H1 (cell line): Measurements from ENCODE around the gene GABRD. TPM values are rescaled to one million over a fixed set of nuclear protein-coding genes. Genes with fewer than 3 reads are reported as not detected.

Experiments used
- CTCF ChIA-PET: fragments of 300-600 bp; sonication (Branson Sonifier 250); formaldehyde crosslinking; loops from one replicate; lab custom pipeline; 2021; ENCODE audit not compliant: partially characterized antibody; lab: Charles Lee
- POLR2A ChIA-PET: fragments of 300-600 bp; sonication (Branson Sonifier 250); formaldehyde crosslinking; loops from one replicate; lab custom pipeline; 2021; ENCODE audit warnings: inconsistent platforms; ENCODE audit not compliant: partially characterized antibody; lab: Charles Lee
- DNase-seq, 2 experiments: peaks; one replicate each; pipeline versions ENCODE4 v3.0.0 to v3.0.0-alpha.2; 2010 to 2022; ENCODE audit warnings: low spot score in 2 of 2, low read depth in 1 of 2, mixed read lengths in 1 of 2
- FAIRE-seq: peaks from 2 replicates; lab custom pipeline; 2011; peaks lifted over from hg19 to GRCh38; lab: Jason Lieb, UNC
- H2AFZ ChIP-seq: 2 replicates; pipeline ENCODE4 v1.8.1; 2012; ENCODE audit warnings: low read length, inconsistent platforms
- H2AK5ac ChIP-seq: 2 replicates; pipeline ENCODE4 v1.6.1; 2013; ENCODE audit warnings: low read depth, low read length
- H2BK120ac ChIP-seq: replicated peaks from 2 replicates; pipeline ENCODE3; 2013; ENCODE audit warnings: low read depth, low read length, inconsistent platforms
- H2BK12ac ChIP-seq: 2 replicates; pipeline ENCODE4 v1.6.1; 2013; ENCODE audit warnings: low read depth, low read length
- H2BK15ac ChIP-seq: 2 replicates; pipeline ENCODE4 v1.6.1; 2013; ENCODE audit warnings: low read length
- H2BK20ac ChIP-seq: 2 replicates; pipeline ENCODE4 v1.6.1; 2013; ENCODE audit warnings: low read length
- H2BK5ac ChIP-seq: 2 replicates; pipeline ENCODE4 v1.6.1; 2013; ENCODE audit warnings: low read depth, low read length
- H3K14ac ChIP-seq: 2 replicates; pipeline ENCODE4 v1.6.1; 2013; ENCODE audit warnings: inconsistent platforms; ENCODE audit not compliant: insufficient read length
- H3K18ac ChIP-seq: 2 replicates; pipeline ENCODE4 v1.6.1; 2013; ENCODE audit warnings: low read length; ENCODE audit errors: extremely low read depth
- H3K23ac ChIP-seq: 2 replicates; pipeline ENCODE4 v1.6.1; 2013; ENCODE audit warnings: inconsistent platforms; ENCODE audit not compliant: insufficient read length
- H3K23me2 ChIP-seq: 2 replicates; pipeline ENCODE4 v1.6.1; 2013; ENCODE audit warnings: low read depth, low read length
- H3K27ac ChIP-seq: 2 replicates; pipeline ENCODE4 v1.6.1; 2011; ENCODE audit warnings: low read depth, low read length, inconsistent platforms
- H3K27me3 ChIP-seq, 4 experiments: replicated peaks in 1 of 4; 1 replicate in 1 of 4; 2 replicates in 3 of 4; pipeline versions ENCODE4 v1.6.1 to v1.8.1; 2011 to 2013; ENCODE audit warnings: low read length in 3 of 4, mild to moderate bottlenecking in 3 of 4, inconsistent platforms in 2 of 4, mixed read lengths in 2 of 4, moderate library complexity in 1 of 4; ENCODE audit not compliant: control insufficient read depth in 3 of 4, insufficient read depth in 3 of 4; ENCODE audit errors: extremely low read depth in 1 of 4
- H3K36me3 ChIP-seq, 4 experiments: 2 replicates each; pipeline versions ENCODE4 v1.6.1 to v1.8.1; 2011 to 2013; ENCODE audit warnings: mild to moderate bottlenecking in 4 of 4, low read length in 3 of 4, moderate library complexity in 2 of 4, control low read depth in 1 of 4, inconsistent platforms in 1 of 4; ENCODE audit not compliant: insufficient read depth in 4 of 4, control insufficient read depth in 2 of 4
- H3K4ac ChIP-seq: replicated peaks from 2 replicates; pipeline ENCODE3; 2013; ENCODE audit warnings: low read length, low read depth, mixed read lengths, inconsistent platforms; ENCODE audit not compliant: insufficient read length
- H3K4me1 ChIP-seq, 4 experiments: replicated peaks in 1 of 4; 1 replicate in 1 of 4; 2 replicates in 3 of 4; pipeline versions ENCODE4 v1.6.1 to v1.8.1; 2011 to 2013; ENCODE audit warnings: low read length in 3 of 4, inconsistent platforms in 2 of 4, mixed read lengths in 1 of 4; ENCODE audit not compliant: insufficient read depth in 4 of 4, control insufficient read depth in 3 of 4
- H3K4me2 ChIP-seq, 2 experiments: 2 replicates each; pipeline versions ENCODE4 v1.6.1 to v1.8.1; 2011 to 2013; ENCODE audit warnings: low read depth in 2 of 2, low read length in 2 of 2, control low read depth in 1 of 2, inconsistent platforms in 1 of 2, mild to moderate bottlenecking in 1 of 2; ENCODE audit not compliant: insufficient read depth in 1 of 2
- H3K4me3 ChIP-seq, 4 experiments: fragments of 200-600, 300-600 bp in 1 of 4; sonication (generic), shearing (Covaris generic), sonication (Bioruptor Twin) in 1 of 4; 2 replicates each; pipeline versions ENCODE4 v1.5.1 to v1.8.1; 2011 to 2016; ENCODE audit warnings: low read length in 4 of 4, low read depth in 3 of 4, control low read depth in 2 of 4, inconsistent platforms in 2 of 4, mild to moderate bottlenecking in 2 of 4, mixed read lengths in 1 of 4, moderate library complexity in 1 of 4; ENCODE audit not compliant: insufficient read depth in 2 of 4; ENCODE audit errors: extremely low read depth in 1 of 4
- H3K56ac ChIP-seq: replicated peaks from 2 replicates; pipeline ENCODE3; 2013; ENCODE audit warnings: low read depth, mild to moderate bottlenecking, mixed read lengths, low read length, inconsistent platforms; ENCODE audit not compliant: insufficient read length
- H3K79me1 ChIP-seq: 2 replicates; pipeline ENCODE4 v1.6.1; 2013; ENCODE audit warnings: low read depth, low read length, control low read depth
- H3K79me2 ChIP-seq, 2 experiments: 2 replicates each; pipeline versions ENCODE4 v1.6.1 to v1.8.1; 2012 to 2013; ENCODE audit warnings: low read length in 2 of 2, mild to moderate bottlenecking in 2 of 2, inconsistent platforms in 1 of 2; ENCODE audit not compliant: insufficient read depth in 2 of 2, control insufficient read depth in 1 of 2
- H3K9ac ChIP-seq, 4 experiments: replicated peaks in 1 of 4; 1 replicate in 1 of 4; 2 replicates in 3 of 4; pipeline versions ENCODE4 v1.6.1 to v1.8.1; 2011 to 2013; ENCODE audit warnings: low read depth in 3 of 4, low read length in 3 of 4, control low read depth in 2 of 4, mild to moderate bottlenecking in 2 of 4, moderate library complexity in 2 of 4, inconsistent platforms in 1 of 4; ENCODE audit errors: extremely low read depth in 1 of 4
- H3K9me3 ChIP-seq, 2 experiments: 2 replicates each; pipeline versions ENCODE4 v1.6.1 to v1.8.1; 2012 to 2013; ENCODE audit warnings: mild to moderate bottlenecking in 2 of 2, moderate library complexity in 2 of 2, control low read depth in 1 of 2, inconsistent platforms in 1 of 2, low read depth in 1 of 2, low read length in 1 of 2, mixed read lengths in 1 of 2; ENCODE audit not compliant: insufficient read depth in 2 of 2
- H4K20me1 ChIP-seq, 2 experiments: replicated peaks in 1 of 2; 2 replicates each; pipeline versions ENCODE3 to v1.8.1; 2011 to 2013; ENCODE audit warnings: inconsistent platforms in 2 of 2, low read length in 2 of 2, mild to moderate bottlenecking in 1 of 2; ENCODE audit not compliant: insufficient read depth in 2 of 2, control insufficient read depth in 1 of 2
- H4K5ac ChIP-seq: 2 replicates; pipeline ENCODE4 v1.6.1; 2013; ENCODE audit warnings: low read length, low read depth, mixed read lengths, inconsistent platforms; ENCODE audit not compliant: insufficient read length
- H4K8ac ChIP-seq: 2 replicates; pipeline ENCODE4 v1.8.0; 2013; ENCODE audit warnings: mild to moderate bottlenecking, moderate library complexity, low read length, inconsistent platforms; ENCODE audit not compliant: insufficient read depth; ENCODE audit errors: extremely low read depth
- H4K91ac ChIP-seq: replicated peaks from 2 replicates; pipeline ENCODE3; 2013; ENCODE audit warnings: low read length, mixed read lengths, inconsistent platforms; ENCODE audit not compliant: insufficient read length
- ASH2L ChIP-seq: fragments of 200-600, 300-600 bp; sonication (generic); IDR thresholded peaks from one replicate; pipeline ENCODE4 v1.7.1; 2017; ENCODE audit warnings: low read length
- BACH1 ChIP-seq: IDR thresholded peaks from 2 replicates; pipeline ENCODE4 v1.6.1; 2012; ENCODE audit warnings: low read length, improper control_type of control experiment
- CEBPB ChIP-seq: IDR thresholded peaks from 2 replicates; pipeline ENCODE4 v1.6.1; 2012; ENCODE audit warnings: low read depth, low read length
- EGR1 ChIP-seq: IDR thresholded peaks from 2 replicates; pipeline ENCODE4 v1.6.1; 2011; ENCODE audit warnings: low read depth, low read length, borderline replicate concordance
- RBBP5 ChIP-seq: IDR thresholded peaks from 2 replicates; pipeline ENCODE4 v1.7.1; 2012; ENCODE audit warnings: low read depth, mild to moderate bottlenecking, inconsistent platforms, low read length, moderate library complexity, borderline replicate concordance
- RXRA ChIP-seq: IDR thresholded peaks from 2 replicates; pipeline ENCODE4 v1.6.1; 2011; ENCODE audit warnings: low read depth, mild to moderate bottlenecking, low read length, moderate library complexity; ENCODE audit not compliant: insufficient read depth
- SAP30 ChIP-seq: fragments of 300-600 bp; sonication (generic); IDR thresholded peaks from 2 replicates; pipeline ENCODE4 v1.7.1; 2012; ENCODE audit warnings: low read length, moderate library complexity, mild to moderate bottlenecking, inconsistent platforms; ENCODE audit not compliant: insufficient read depth, insufficient replicate concordance
- SIX5 ChIP-seq: IDR thresholded peaks from 2 replicates; pipeline ENCODE4 v1.6.1; 2011; ENCODE audit warnings: mild to moderate bottlenecking, low read depth, low read length
- TAF1 ChIP-seq: IDR thresholded peaks from 2 replicates; pipeline ENCODE4 v1.6.1; 2011; ENCODE audit warnings: mild to moderate bottlenecking, low read depth, low read length
- TCF12 ChIP-seq: IDR thresholded peaks from 2 replicates; pipeline ENCODE4 v1.6.1; 2011; ENCODE audit warnings: low read depth, mild to moderate bottlenecking, low read length
- TEAD4 ChIP-seq: IDR thresholded peaks from 2 replicates; pipeline ENCODE4 v1.6.1; 2012; ENCODE audit warnings: low read depth, low read length, inconsistent platforms, mixed read lengths
- WGBS, 2 experiments: shearing (Covaris generic) in 1 of 2; methylation state at CpG; one replicate each; pipeline versions ENCODE4 v1.1.6 to v1.1.7; 2013 to 2015; ENCODE audit warnings: low lambda C conversion rate in 2 of 2, mixed read lengths in 2 of 2, inconsistent platforms in 1 of 2, low coverage in 1 of 2, missing lambda C conversion rate in 1 of 2; ENCODE audit not compliant: insufficient replicate concordance in 2 of 2, insufficient coverage in 1 of 2, insufficient read length in 1 of 2; ENCODE audit errors: extremely low coverage in 1 of 2, missing lambda C conversion rate in 1 of 2; 5-methylcytosine and 5-hydroxymethylcytosine counted together
- polyA plus RNA-seq, 7 experiments: library from polyadenylated mRNA; depleted of rRNA in 3 of 7; stranded (reverse) in 5 of 7; unstranded in 2 of 7; fragments of >200 nt in 5 of 7; fragments of 200-250 nt in 2 of 7; gene quantifications; 1 replicate in 5 of 7; 2 replicates in 1 of 7; 4 replicates in 1 of 7; pipeline versions ENCODE4 v1.2.1 to v1.2.3, GENCODE V29; 2011 to 2013; ENCODE audit warnings: missing spikeins in 2 of 7, mixed read lengths in 2 of 7
- total RNA-seq: library from RNA; stranded (reverse); fragmentation: NEBNext Ultra II Directional; extraction: Animal tissue kit (Norgen Biotek cat#: 25700); gene quantifications from 2 replicates; pipeline ENCODE4 v1.2.1, GENCODE V29; 2021

Gene GABRD
- total and polyA plus RNA-seq, 2 of the 8 experiments (the other 6 are each of a cell fraction or from before 2014, with no cell fraction given) = 1.8 to 3.0 TPM

- DNase-seq = no peak
- Histone ChIP-seq H3K4me1 (peaks cover 0 to 10% (median 4%) of the 10 kb centered on the region in 4 experiments; a peak in 3 of 7 replicates), H3K79me1 (no peaks in the 10 kb centered on the region), H3K56ac (no peak overlapping the region), H2BK5ac (no peak overlapping the region), H3K79me2 (no peaks in the 10 kb centered on the region), H3K18ac (no peak overlapping the region), H2BK12ac (no peak overlapping the region), H3K9ac (no peak overlapping the region), H4K5ac (no peak overlapping the region), H4K91ac (no peak overlapping the region), H3K23me2 (no peaks in the 10 kb centered on the region), H3K27me3 (no peaks in the 10 kb centered on the region), H3K27ac (no peak overlapping the region), H3K4me3 (no peak overlapping the region), H3K4ac (no peak overlapping the region), H3K4me2 (no peak overlapping the region), H2AFZ (no peak overlapping the region), H2BK15ac (0 out of 2 replicates have a peak overlapping the region, but pooled peaks have one; percentile 19), H3K23ac (no peak overlapping the region), H2BK20ac (no peak overlapping the region), H3K9me3 (no peaks in the 10 kb centered on the region), H3K36me3 (no peaks in the 10 kb centered on the region), H2AK5ac (no peak overlapping the region), H2BK120ac (no peak overlapping the region), H3K14ac (no peak overlapping the region), H4K20me1 (no peaks in the 10 kb centered on the region), H4K8ac (no peak overlapping the region)
- WGBS, 2 experiments = 96% methylated on average over 25 of the region's 26 CpGs; no CpG with 5 or more reads in 1 of the 2 experiments
- ChIA-PET CTCF (interaction anchor here (0.5 to 8.8 kb wide), 3 partner anchors 16 to 79 kb away, joined by 3 to 92 read pairs (median 10); no protein-coding TSS in a partner anchor), POLR2A (interaction anchor here (2.7 to 3.1 kb wide), 2 partner anchors 9 to 18 kb away, joined by 6 to 11 read pairs; partner anchors contain the start of gene GABRD)
- TF ChIP-seq BACH1 = no peak
- TF ChIP-seq TAF1 = no peak
- TF ChIP-seq EGR1 = no peak
- TF ChIP-seq CEBPB = no peak
- no peak for TF ChIP-seq RXRA
- TF ChIP-seq ASH2L = no peak
- no peak for TF ChIP-seq TCF12
- TF ChIP-seq RBBP5 = no peak
- TF ChIP-seq SIX5 = no peak
- TF ChIP-seq SAP30 = no peak
- TF ChIP-seq TEAD4 = no peak
- no peak for FAIRE-seq
Observed at GRCh38 chr1:2028870-2029560, 9.9 kb downstream of the GABRD start.
